Activated CD4-positive, alpha-beta T cell treated with anti-CD3 and anti-CD28 coated beads, Interleukin-2, amount 10 ng/mL, durations not matched to agents 7 days and 5 days (primary cell): ENCODE data around the gene PBXIP1. TPM values are rescaled to one million over a fixed set of nuclear protein-coding genes. Genes with fewer than 3 reads are reported as not detected.

Experiments
- CTCF ChIA-PET: fragments of 350-600 bp; sonication (Branson Sonifier 250); formaldehyde crosslinking; loops from one replicate; lab custom pipeline; 2021; ENCODE audit warnings: antibody characterized with exemption; lab: Charles Lee
- POLR2A ChIA-PET: fragments of 350-600 bp; sonication (Branson Sonifier 250); formaldehyde crosslinking; loops from one replicate; lab custom pipeline; 2021; ENCODE audit warnings: antibody characterized with exemption; lab: Charles Lee
- DNase-seq: peaks from one replicate; pipeline ENCODE4 v3.0.0-alpha.2; 2020
- H3K27ac Mint-ChIP-seq: one replicate; pipeline ENCODE4 v1.8.0; 2021; ENCODE audit warnings: mild to moderate bottlenecking, moderate library complexity, mixed read lengths
- H3K27me3 Mint-ChIP-seq: one replicate; pipeline ENCODE4 v1.8.0; 2021; ENCODE audit warnings: mixed read lengths
- H3K36me3 Mint-ChIP-seq: one replicate; pipeline ENCODE4 v1.8.0; 2021; ENCODE audit warnings: low read depth, mixed read lengths
- H3K4me1 Mint-ChIP-seq: one replicate; pipeline ENCODE4 v1.8.0; 2021; ENCODE audit warnings: mixed read lengths
- H3K4me3 Mint-ChIP-seq: one replicate; pipeline ENCODE4 v1.8.0; 2021; ENCODE audit warnings: mild to moderate bottlenecking, moderate library complexity, mixed read lengths
- H3K9me3 Mint-ChIP-seq: one replicate; pipeline ENCODE4 v1.8.0; 2021; ENCODE audit warnings: mixed read lengths
- total RNA-seq, 2 experiments: library from RNA; stranded (reverse); gene quantifications; one replicate each; pipeline ENCODE4 v1.2.3, GENCODE V29; 2021

The PBXIP1 gene
- total RNA-seq, 2 experiments from 2014 or later, result 74.6 to 92.0 TPM

DNA sequence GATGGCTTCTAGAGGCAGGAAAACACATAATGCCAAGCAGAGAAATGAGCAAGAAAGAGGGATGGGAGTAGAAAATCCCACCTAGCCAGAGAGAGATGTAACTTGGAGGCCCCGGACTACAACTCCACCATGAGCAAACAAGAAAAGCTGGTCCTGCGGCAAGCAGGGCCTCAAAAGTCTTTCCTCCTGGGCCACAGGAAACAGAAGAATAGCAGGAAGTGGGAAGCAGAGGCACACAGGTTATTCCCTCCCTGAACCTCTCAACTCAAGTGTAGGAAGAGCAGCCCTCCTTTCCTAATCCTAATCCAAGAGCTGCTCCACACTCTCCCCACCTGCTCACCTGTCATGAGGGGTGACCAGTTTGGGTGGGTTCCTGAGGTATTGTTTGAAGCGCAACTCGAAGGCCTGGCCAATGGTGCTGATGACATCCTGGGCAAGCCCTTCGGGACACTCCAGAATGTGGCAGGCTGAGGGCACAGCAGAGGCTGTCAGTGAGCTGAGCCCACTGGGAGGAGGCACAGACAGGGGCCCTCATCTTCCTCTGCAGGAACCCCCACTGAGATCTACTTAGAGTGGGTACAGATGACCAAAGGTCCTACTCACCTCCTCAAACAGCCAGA lies 11.5 kb upstream of the PBXIP1 start:
- no peak overlapping the region for H3K4me3 Mint-ChIP-seq
- no peaks in the 10 kb centered on the region for H3K9me3 Mint-ChIP-seq
- POLR2A ChIA-PET, result no interaction called here
- CTCF ChIA-PET, result interaction anchor here (1.4 kb wide), 1 partner anchor 50 kb away, joined by 4 read pairs; no protein-coding TSS in a partner anchor
- H3K4me1 Mint-ChIP-seq, result peaks cover 60% of the 10 kb centered on the region
- H3K27me3 Mint-ChIP-seq, result no peaks in the 10 kb centered on the region
- DNase-seq, result no peak
- H3K27ac Mint-ChIP-seq, result peak overlapping the region; percentile 13
- peaks cover 44% of the 10 kb centered on the region for H3K36me3 Mint-ChIP-seq

DNA sequence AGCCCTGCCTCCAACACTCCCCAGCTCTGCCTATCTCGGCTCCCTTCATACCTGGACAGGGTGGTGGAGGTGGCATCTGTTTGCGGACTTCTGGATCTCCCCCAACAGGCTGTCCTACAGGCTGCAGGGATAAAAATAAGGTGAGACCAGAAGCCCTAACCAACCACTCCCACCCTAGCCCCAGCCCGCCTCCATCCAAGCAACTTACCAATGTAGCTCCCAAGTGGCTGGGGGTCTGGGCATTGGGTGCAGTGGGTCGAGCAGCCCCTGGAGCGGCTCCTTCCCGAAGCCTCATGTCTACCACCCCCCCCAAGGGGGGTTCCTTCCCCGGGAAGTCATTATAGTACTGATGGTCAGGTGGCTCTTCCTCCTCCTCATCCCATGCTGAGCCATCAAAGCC lies 10.2 kb upstream of the PBXIP1 start:
- H3K36me3 Mint-ChIP-seq, result peaks cover 42% of the 10 kb centered on the region
- ChIA-PET CTCF (interaction anchor here (0.7 to 2.2 kb wide), 3 partner anchors 11 to 33 kb away, joined by 3 to 9 read pairs (median 4); partner anchors contain the start of genes FLAD1 and PBXIP1), POLR2A (no interaction called here)
- DNase-seq, result no peak
- no peak overlapping the region for H3K27ac Mint-ChIP-seq
- H3K4me1 Mint-ChIP-seq, result peaks cover 53% of the 10 kb centered on the region
- no peaks in the 10 kb centered on the region for H3K9me3 Mint-ChIP-seq
- H3K27me3 Mint-ChIP-seq, result no peaks in the 10 kb centered on the region
- H3K4me3 Mint-ChIP-seq, result no peak overlapping the region

DNA sequence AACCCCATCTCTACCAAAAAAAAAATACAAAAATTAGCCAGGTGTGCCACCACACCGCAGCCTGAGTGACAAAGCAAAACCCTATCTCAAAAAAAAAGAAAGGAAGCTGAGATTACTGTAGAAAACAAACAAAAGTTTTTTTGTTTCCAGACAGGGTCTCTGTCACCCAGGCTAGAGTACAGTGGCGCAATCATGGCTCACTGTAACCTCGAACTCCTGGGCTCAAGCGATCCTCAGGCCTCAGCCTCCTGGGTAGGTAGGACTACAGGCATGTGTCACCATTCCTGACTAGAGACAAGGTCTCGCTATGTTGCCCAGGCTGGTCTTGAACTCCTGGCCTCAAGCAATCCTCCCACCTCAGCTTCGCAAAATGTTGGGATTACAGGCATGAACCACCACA lies 8.5 kb upstream of the PBXIP1 start:
- Mint-ChIP-seq H3K4me3 (no peak overlapping the region), H3K36me3 (peaks cover 48% of the 10 kb centered on the region), H3K27ac (no peak overlapping the region), H3K27me3 (no peaks in the 10 kb centered on the region), H3K9me3 (no peaks in the 10 kb centered on the region), H3K4me1 (peaks cover 57% of the 10 kb centered on the region)
- ChIA-PET POLR2A (no interaction called here), CTCF (interaction anchor here (0.8 to 2.2 kb wide), 2 partner anchors 9 to 19 kb away, joined by 3 to 9 read pairs; partner anchors contain the start of genes FLAD1 and PBXIP1)
- no peak for DNase-seq

DNA sequence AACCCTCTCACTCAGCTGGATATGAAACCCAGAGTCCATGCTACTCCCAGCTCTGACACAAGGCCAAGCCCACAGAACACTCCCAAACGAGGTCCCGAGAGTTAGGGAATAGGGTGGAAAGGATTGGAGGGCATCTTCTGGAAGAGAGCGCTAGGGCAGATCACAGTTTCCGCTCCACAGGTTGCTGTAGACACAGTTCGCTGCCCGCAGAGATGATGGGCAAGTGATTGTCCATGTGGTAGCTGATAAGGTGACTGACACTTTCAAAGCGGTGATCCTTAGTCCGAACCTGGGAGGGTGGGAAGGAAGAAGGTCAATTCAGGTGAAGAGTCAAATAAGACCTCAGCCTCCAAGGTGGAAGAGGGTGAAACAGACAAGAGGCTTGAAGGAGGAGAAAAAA lies 7.7 kb upstream of the PBXIP1 start:
- H3K9me3 Mint-ChIP-seq, result no peaks in the 10 kb centered on the region
- H3K4me3 Mint-ChIP-seq, result no peak overlapping the region
- H3K27ac Mint-ChIP-seq, result no peak overlapping the region
- peaks cover 52% of the 10 kb centered on the region for H3K4me1 Mint-ChIP-seq
- DNase-seq, result no peak
- ChIA-PET CTCF (interaction anchor here (2.2 kb wide), 1 partner anchor 20 kb away, joined by 9 read pairs; the partner anchor contains the start of gene FLAD1), POLR2A (no interaction called here)
- no peaks in the 10 kb centered on the region for H3K27me3 Mint-ChIP-seq
- peaks cover 44% of the 10 kb centered on the region for H3K36me3 Mint-ChIP-seq

DNA sequence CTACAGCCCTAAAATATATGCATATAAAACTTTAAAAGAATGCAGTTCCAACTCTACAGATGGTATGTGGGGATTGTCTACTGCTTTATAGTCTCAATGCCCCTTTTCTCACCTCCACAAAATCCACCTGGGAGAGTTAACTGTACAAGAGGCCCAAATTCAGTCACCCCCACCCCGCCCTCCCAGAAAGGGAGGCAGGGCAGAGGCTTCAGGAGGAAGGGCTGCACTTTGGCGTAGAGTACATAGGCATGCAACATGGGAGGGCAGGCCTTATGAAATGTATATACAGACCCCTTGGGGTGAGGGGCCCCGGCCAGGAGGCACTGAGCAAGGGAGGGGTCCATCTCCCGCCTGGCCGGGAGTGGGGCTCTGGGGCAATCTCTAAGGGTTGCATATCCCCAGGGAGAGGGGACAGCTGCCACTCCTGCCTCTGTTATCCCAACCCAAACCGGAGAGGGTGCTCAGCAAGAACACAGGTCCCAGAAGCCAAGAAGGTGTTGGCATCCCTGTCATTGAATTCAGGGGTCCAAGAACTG lies 7.0 kb upstream of the PBXIP1 start:
- ChIA-PET CTCF (interaction anchor here (2.1 kb wide), 2 partner anchors 10 to 11 kb away, joined by 9 to 11 read pairs; partner anchors contain the start of gene CKS1B), POLR2A (no interaction called here)
- no peaks in the 10 kb centered on the region for H3K9me3 Mint-ChIP-seq
- no peak for DNase-seq
- H3K4me3 Mint-ChIP-seq, result peak overlapping the region; percentile 85
- no peaks in the 10 kb centered on the region for H3K27me3 Mint-ChIP-seq
- peaks cover 43% of the 10 kb centered on the region for H3K36me3 Mint-ChIP-seq
- peaks cover 51% of the 10 kb centered on the region for H3K4me1 Mint-ChIP-seq
- H3K27ac Mint-ChIP-seq, result peak overlapping the region; percentile 91

DNA sequence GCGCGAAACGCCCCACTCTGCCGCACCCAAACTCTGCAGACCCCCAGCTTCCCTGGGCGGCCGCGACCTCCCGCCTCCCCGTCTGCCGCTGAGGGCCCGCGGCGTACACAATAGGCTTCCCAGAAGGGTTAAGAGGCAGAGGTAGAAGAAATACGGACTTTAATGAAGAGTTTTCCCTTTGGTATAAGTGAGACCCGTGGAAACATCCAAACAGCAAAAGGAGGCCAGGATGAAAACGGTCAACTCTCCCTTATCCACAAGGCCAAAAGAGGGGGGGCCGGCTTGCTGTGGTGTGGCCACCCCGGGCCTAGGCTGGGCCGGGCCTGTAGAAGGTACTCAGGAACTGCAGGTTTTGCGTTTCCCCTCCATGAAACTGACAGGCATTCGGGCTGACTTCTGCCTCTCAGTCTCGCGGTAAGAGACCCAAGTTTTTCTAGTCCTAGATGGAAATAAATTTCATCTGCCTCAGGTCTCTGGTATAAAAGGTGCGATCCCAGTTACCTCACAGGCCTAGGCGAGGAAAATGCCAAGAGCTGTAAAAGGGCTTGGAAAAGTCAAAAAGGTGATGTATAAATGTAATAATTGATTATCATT lies 6.4 kb upstream of the PBXIP1 start:
- POLR2A ChIA-PET, result interaction anchor here (1.1 kb wide), 1 partner anchor 12 kb away, joined by 3 read pairs; the partner anchor contains the start of gene CKS1B
- Mint-ChIP-seq H3K27me3 (no peaks in the 10 kb centered on the region), H3K9me3 (no peaks in the 10 kb centered on the region), H3K27ac (peak overlapping the region; percentile 91), H3K36me3 (peaks cover 38% of the 10 kb centered on the region), H3K4me1 (peaks cover 51% of the 10 kb centered on the region), H3K4me3 (peak overlapping the region; percentile 85)
- CTCF ChIA-PET, result interaction anchor here (1.0 to 3.3 kb wide), 9 partner anchors 9 to 123 kb away, joined by 4 to 23 read pairs (median 7); partner anchors contain the start of genes CKS1B and SHC1
- peak; percentile 33 for DNase-seq

DNA sequence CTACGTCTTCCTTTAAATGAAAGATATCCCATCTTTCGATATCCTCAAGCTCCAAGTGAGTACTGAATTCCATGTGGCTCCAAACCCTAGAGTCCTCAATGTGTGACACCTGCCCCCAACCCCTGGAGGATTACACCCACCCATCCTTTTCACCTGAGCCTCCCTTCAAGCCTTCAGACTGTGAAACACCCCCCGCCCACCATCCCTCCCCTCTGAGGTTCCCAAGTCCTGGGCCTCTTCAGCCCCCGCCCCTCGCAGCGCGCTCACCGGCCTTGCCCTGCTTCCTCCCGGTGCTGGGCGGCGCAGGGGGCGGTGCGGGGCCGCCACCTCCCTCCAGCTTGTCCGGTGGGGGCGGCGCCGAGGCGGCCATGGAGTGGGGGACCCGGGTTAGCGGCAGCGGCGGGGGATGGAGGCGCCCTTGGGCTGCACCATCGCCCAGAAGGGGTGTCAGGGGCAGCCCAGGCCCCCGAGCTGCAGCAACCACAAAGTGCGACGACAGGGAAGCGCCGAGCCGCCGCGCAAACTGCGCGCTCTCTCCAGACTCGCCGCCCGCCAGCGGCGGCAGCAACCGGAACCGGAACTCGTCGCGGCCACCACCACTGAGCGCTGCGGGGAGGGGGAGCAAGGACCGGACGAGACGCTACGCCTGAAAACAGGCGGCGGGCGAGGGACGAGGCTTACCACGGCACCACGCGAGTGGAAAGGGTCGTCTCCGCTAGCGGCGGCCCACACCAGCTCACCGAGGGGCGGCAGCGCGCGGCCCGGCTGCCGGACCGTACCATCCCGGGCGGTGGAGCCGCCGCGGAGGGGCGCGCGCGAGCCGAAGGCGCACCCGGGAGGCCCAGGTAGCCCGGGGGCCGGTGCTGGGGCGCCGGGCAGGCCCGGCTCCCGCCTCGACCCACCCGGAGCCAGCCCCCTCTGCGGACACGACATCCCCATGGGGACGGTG lies 5.6 kb upstream of the PBXIP1 start, which contains the start of gene PYGO2:
PYGO2 (minus strand) TSS at position 576 of the 949 bp plus-strand sequence; CDS start at position 370, 206 bp downstream.
- Mint-ChIP-seq H3K4me3 (peak within 1 kb of the TSS; percentile 99), H3K4me1 (peaks cover 55% of the 10 kb centered on the region), H3K27ac (peak within 1 kb of the TSS; percentile 93), H3K9me3 (no peaks in the 10 kb centered on the region), H3K27me3 (no peaks in the 10 kb centered on the region), H3K36me3 (peaks cover 36% of the 10 kb centered on the region)
- ChIA-PET CTCF (interaction anchor here (0.6 to 3.3 kb wide), 16 partner anchors 9 to 402 kb away, joined by 3 to 23 read pairs (median 5); partner anchors contain the start of genes CKS1B, PMVK and SHC1), POLR2A (interaction anchor here (0.6 to 1.1 kb wide), 2 partner anchors 13 to 51 kb away, joined by 3 read pairs; partner anchors contain the start of gene CKS1B)
- peak; percentile 83 for DNase-seq

DNA sequence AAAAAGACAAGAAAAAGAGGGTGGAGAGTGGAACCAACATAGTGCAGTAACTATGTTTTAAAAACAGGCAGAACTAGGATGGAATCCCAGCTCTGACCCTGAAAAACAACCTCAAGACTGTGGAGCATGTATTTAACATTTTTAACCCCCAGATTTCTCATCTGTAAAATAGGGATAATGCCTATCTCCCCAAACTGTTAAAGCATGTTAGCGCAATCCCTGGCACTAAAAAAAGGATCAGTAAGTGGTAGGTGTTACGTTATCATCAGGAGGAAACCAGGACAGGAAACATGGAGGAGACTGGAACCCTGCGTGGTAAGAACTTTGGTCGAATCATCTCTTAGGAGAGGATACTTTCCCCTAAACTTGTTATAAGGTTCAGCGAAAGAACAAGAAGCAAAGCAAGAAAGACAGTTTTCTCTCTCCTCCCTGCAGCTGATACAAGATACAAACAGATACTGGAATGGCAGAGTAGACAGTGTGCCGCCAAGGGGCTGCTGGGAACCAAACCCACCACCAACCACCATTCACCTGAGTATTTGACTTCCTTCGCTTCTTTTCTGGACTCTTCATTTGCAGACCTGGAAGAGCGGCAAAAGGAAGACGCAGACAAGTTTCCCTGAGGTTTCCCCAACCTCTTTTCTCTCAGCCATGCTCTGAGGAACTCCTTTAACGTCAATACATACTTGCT lies 4.7 kb upstream of the PBXIP1 start:
- Mint-ChIP-seq H3K27ac (peak overlapping the region; percentile 93), H3K4me3 (peak overlapping the region; percentile 99), H3K9me3 (no peaks in the 10 kb centered on the region), H3K36me3 (peaks cover 33% of the 10 kb centered on the region), H3K27me3 (no peaks in the 10 kb centered on the region), H3K4me1 (peaks cover 63% of the 10 kb centered on the region)
- ChIA-PET CTCF (interaction anchor here (0.7 to 3.3 kb wide), 14 partner anchors 8 to 401 kb away, joined by 3 to 23 read pairs (median 5); partner anchors contain the start of genes CKS1B, PMVK and SHC1), POLR2A (interaction anchor here (0.6 to 1.1 kb wide), 2 partner anchors 14 to 52 kb away, joined by 3 read pairs; partner anchors contain the start of gene CKS1B)
- DNase-seq, result no peak

DNA sequence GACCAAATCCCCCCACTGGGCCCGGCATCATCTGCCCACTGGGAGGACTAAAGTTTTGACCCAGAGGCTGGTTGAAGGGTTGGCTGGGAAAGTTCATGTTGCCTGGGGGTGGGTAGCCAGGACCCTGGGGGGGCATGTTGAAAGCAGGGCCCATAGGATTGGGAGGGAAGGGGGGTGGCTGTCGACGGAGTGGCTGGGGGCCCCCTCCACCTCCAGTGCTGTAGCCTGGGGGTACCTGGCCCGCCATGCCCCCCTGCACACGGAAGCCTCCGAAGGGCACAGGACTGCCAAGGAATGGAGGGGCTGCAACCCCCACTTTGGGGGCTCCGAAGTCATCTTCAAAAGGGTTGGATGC lies 3.5 kb upstream of the PBXIP1 start:
- Mint-ChIP-seq H3K4me1 (peaks cover 72% of the 10 kb centered on the region), H3K4me3 (peak overlapping the region; percentile 99), H3K36me3 (peaks cover 33% of the 10 kb centered on the region), H3K27me3 (no peaks in the 10 kb centered on the region), H3K9me3 (no peaks in the 10 kb centered on the region), H3K27ac (no peak overlapping the region)
- DNase-seq, result no peak
- ChIA-PET POLR2A (interaction anchor here (0.7 kb wide), 1 partner anchor 40 kb away, joined by 5 read pairs; no protein-coding TSS in a partner anchor), CTCF (interaction anchor here (2.5 to 3.3 kb wide), 2 partner anchors 14 to 58 kb away, joined by 5 to 23 read pairs; no protein-coding TSS in a partner anchor)

DNA sequence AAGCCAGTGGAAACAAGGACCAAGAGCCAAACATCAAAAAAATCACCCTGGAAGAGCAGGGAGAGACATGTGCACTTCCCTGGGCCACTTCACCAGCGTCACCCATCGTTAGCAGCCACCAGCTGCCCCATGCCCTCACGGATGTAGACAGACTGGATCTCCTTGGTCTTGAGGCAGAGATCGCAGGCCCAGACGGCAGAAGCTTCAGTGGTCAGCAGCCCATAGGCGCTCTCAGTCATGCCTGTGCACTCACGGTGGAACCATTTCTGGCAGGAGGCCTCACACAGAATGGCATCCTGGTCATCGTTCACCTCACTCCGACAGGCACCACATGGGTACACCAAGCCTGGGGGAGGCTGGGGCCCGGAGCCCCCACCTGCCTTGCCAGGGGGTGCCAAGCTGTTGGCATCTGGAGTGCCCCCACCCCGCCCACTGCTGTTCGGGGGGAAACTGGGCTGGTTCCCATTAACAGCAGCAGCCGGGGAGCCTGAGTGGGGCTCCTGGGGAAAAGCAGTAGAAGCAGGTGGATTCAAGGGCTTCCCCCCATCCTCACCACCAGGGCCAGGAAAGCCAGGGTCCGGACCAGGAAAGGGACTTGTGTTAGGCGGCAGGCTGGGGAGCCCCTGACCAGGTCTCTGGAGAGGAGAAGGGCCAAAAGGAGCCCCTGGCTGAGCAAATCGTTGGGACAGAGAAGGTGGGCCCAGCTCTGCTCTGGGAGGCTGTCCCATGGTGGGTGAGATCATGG lies 3.0 kb upstream of the PBXIP1 start:
- peak overlapping the region; percentile 72 for H3K27ac Mint-ChIP-seq
- H3K27me3 Mint-ChIP-seq, result no peaks in the 10 kb centered on the region
- H3K4me1 Mint-ChIP-seq, result peaks cover 76% of the 10 kb centered on the region
- peaks cover 36% of the 10 kb centered on the region for H3K36me3 Mint-ChIP-seq
- H3K9me3 Mint-ChIP-seq, result no peaks in the 10 kb centered on the region
- POLR2A ChIA-PET, result interaction anchor here (0.7 kb wide), 1 partner anchor 16 kb away, joined by 5 read pairs; no protein-coding TSS in a partner anchor
- DNase-seq, result no peak
- H3K4me3 Mint-ChIP-seq, result peak overlapping the region; percentile 13
- CTCF ChIA-PET, result interaction anchor here (2.5 to 3.3 kb wide), 2 partner anchors 15 to 58 kb away, joined by 5 to 23 read pairs; no protein-coding TSS in a partner anchor
